Activated CD4-positive, CD25-positive, alpha-beta regulatory T cell (primary cell): ENCODE measurements around the gene STARD13.

Experiments
- DNase-seq, 4 experiments: peaks; one replicate each; lab custom pipeline; 2025; lab: John Stamatoyannopoulos, UW

Gene STARD13

GRCh38 chr13:33307843-33308242 is 22.3 kb upstream of the STARD13 start:
- no peak for DNase-seq

GRCh38 chr13:33303855-33304597 is 18.5 kb upstream of the STARD13 start:
- no peak for DNase-seq

- DNase-seq, result no peak
These were observed 14.1 kb upstream of the STARD13 start for GRCh38 chr13:33299626-33300025.

- no peak for DNase-seq
These were observed 11.4 kb upstream of the STARD13 start for GRCh38 chr13:33296793-33297425.

DNA sequence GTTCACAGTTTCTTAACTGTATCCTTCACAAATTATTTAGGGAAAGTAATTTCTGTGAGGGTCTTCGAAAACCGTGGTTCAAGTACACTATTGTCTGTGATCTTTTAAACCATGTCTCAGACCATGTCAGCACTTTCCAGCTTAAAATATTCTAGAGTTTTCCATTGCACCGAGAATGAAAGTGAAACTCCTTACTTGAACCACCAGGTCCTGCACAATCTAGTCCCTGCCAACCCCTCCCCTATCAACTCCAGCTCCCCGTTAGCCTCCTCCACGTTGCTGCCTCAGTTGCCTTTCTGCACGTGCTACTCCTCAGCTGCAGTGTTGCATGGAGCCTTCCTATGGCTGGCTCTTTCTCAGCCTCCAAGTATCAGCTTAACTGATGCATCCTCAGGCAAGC is 7.2 kb upstream of the STARD13 start:
- no peak for DNase-seq

- no peak for DNase-seq
These were observed 4.9 kb upstream of the STARD13 start for GRCh38 chr13:33290421-33290965.

- DNase-seq, result no peak
These were observed 4.4 kb upstream of the STARD13 start for GRCh38 chr13:33289966-33290365.

DNA sequence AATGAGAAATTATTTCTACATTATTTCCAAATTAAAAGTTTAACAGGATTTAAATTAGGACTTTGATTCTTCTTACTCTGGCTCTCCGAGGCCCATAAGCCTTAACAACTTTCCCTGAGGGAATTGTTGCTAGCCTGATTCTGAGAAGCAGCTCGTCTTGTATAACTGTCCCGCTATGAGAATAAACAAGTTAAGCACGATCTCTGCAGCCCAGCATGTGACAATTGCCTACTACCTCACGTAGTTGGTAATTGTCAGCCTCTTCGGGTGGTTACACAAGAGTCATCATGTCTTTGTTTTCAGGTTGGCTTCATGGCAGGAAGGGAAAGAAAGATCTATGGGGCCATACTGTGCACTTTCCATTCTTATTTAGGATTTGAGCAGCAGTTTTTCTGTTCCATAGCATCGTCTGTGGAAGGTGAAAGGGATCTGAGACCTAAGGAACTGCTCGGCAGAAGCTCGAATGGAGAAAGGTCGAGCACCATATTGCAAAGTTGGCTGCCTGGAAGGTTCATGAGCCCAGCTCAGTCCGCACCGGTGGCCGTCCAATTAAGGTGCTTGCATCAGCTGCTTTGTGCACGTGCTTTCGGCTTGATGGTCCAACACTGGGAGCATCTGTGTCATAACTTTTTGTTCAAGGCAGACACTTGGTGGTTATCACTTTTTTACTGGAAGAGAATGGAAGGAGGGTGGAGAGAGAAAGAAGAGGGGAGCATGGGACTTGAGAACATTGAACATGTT is 1.8 kb upstream of the STARD13 start:
- DNase-seq, result no peak

GRCh38 chr13:33286128-33286527 is 573 bp upstream of the STARD13 start:
- DNase-seq, result no peak

DNA sequence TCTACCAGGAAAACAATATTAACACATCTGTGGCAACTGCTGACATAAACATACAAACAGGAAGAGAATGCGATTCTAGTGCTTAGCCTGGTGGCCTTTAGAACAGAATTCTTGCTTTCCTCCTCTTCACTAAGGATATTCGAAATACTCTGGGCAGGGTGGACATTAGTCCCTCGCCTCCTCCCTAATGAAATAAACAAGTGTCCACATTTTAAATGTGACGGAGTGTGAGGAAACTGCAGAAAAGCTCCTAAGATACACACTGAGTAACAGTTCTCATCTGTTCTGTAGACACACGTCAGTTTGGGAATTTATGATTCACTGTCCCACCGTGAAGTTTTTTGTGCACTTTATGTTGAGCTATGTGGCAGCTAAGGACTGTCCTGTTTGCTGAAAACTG is 639 bp downstream of the STARD13 start:
- DNase-seq, result no peak

GRCh38 chr13:33284031-33284430 is 1.5 kb downstream of the STARD13 start:
- DNase-seq, result no peak

- no peak for DNase-seq
These were observed 2.2 kb downstream of the STARD13 start for GRCh38 chr13:33283195-33283911.

GRCh38 chr13:33281951-33282595 is 3.5 kb downstream of the STARD13 start:
- DNase-seq, result no peak

GRCh38 chr13:33280923-33281322 is 4.6 kb downstream of the STARD13 start:
- DNase-seq, result no peak

DNA sequence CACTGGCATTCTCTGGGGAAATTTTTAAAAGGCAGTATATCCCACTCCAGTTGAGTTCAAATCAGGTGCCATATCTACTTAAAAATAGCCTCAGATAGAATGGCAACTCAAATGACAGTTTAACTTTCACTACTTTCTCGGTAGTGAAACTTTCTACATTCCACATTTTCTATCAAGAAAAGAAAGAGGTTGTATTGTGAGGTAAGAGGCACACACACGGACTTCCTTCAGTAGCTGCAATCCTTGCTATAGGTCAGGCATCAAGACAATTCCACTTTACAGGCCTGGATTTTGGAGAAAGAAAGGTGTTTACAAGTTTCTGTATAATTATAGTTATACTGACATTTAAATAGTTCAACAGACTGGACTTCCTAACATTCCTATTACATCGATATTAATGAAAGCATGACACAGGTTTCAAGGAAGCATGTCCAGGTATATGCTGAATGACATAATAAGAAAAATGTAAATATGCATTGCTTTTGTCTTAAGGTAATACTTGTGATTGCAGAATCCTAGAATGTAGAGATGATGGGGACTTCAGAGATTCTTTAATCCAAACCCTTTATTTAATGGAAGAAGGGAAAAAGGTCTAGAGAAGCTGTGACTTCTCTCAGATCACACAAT is 5.2 kb downstream of the STARD13 start:
- no peak for DNase-seq

DNA sequence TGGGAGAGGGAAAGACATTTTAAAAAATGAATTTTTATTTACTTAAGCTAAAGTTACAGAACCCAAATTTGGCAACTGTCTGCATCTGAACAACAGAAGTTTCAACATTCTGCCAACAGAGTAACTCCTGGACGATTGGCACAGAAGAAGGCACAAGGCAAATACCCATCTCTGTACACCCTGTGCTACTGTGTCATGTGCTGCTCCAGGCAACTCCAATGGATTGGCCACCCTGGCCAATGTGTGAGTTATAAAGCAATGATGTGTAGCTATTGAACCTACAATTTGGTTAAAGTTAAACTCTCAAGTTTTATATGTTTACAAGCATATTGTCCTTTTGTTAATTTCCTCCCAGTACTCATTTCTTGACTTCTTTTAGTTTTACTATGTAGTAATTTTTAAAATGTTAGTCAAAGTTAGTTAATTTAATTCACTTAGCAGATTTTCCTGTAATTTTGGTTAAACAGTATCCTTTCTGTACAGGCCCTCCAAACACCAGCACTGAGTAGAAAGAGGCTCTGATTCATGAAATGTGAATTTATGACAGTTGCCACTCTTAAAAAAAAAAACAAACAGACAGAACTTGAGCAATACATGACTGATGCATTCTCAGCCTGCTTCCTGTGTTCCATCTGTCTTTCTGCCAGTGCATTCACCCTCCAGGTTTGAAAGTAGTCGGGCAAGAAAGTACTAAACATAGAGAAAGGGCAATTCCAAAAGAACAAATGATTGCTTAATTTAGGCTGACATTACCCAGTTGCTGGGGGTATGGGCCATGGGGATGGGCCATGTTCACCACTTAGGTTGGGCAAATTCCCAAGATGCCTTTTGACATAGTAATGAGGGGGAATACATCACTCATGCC is 5.9 kb downstream of the STARD13 start:
- DNase-seq, result no peak

DNA sequence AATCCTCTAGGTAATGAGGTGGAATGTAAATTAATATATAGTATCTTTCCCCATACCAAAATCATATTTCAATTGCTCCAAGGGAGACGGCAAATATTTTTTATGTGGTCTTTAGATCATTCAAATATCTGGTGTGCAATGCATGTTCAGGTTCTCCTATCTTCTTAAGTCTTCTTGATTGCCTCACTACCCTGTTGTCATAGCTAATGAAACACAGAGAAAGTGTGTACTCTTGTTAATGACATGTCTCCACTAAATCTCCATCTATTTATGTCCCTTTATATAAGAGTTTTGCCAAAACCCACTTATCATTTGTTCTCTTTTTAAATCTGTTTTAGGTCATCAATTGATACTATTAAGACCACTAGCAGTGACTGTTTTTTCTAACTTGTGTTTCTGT is 6.6 kb downstream of the STARD13 start:
- no peak for DNase-seq

DNA sequence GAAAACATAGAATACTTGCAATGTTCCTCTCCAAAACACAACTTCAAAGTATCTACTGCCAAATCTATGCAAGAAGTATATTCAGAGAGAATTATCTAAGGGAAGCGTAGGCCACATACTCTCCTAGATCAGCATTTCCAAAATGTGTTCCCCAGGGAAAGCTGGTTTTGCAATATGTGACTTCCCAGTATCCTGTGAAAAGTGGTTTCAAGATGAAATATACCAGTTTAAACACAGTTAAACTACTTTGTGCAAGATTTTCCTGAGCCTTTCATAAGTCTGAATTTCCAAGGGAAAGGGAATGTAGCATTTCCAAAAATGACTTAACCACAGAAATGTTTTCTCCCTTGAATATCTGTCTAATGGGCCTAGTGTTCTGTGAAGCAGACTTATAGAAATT is 7.6 kb downstream of the STARD13 start:
- no peak for DNase-seq

GRCh38 chr13:33277037-33277740 is 8.4 kb downstream of the STARD13 start:
- DNase-seq, result no peak

DNA sequence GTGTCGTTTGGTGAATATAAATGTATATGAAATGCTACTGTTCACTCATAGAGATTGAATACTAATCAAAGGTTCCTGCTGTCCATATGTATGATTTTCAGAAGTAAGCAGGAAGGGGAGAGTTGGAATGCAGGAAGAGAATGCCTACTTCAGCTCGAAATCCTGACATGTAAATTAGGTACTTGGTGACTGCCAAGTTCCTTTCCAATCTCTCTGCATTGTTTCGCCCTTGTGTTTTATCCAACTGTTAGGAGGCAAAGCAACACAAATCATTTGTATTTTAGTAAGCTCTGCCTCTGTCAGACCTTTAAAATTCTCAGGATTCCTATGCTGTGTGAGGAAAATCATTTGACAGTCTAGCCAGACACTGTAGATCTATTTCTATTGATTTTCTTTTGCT is 9.0 kb downstream of the STARD13 start:
- no peak for DNase-seq
